Neutrophil (primary cell): Measurements from ENCODE around the gene ZFAND2A.

ENCODE experiments used
- H3K27ac ChIP-seq: fragments of 200-600 bp; sonication (generic); 2 replicates; pipeline ENCODE4 v1.5.1; 2016; ENCODE audit warnings: mild to moderate bottlenecking, moderate library complexity
- H3K27me3 ChIP-seq: fragments of 200-600 bp; sonication (generic); 2 replicates; pipeline ENCODE4 v1.6.0; 2016; ENCODE audit warnings: mild to moderate bottlenecking
- H3K36me3 ChIP-seq: fragments of 200-600 bp; sonication (generic); 2 replicates; pipeline ENCODE4 v1.5.1; 2017
- H3K4me1 ChIP-seq, 2 experiments: fragments of 200-600 bp in 1 of 2; sonication (generic) in 1 of 2; 1 replicate in 1 of 2; 2 replicates in 1 of 2; pipeline versions ENCODE4 v1.5.1 to v1.6.1; 2013 to 2016; ENCODE audit warnings: low read depth in 1 of 2, low read length in 1 of 2, mild to moderate bottlenecking in 1 of 2, moderate library complexity in 1 of 2; ENCODE audit not compliant: control insufficient read depth in 1 of 2, insufficient read depth in 1 of 2
- H3K4me3 ChIP-seq, 2 experiments: fragments of 200-600 bp in 1 of 2; sonication (generic) in 1 of 2; 1 replicate in 1 of 2; 2 replicates in 1 of 2; pipeline ENCODE4 v1.5.1; 2013 to 2016; ENCODE audit warnings: low read depth in 1 of 2, low read length in 1 of 2, mild to moderate bottlenecking in 1 of 2, moderate library complexity in 1 of 2
- H3K9me3 ChIP-seq: fragments of 200-600 bp; sonication (generic); 2 replicates; pipeline ENCODE4 v1.5.1; 2016
- CTCF ChIP-seq: fragments of 200-600 bp; sonication (generic); IDR thresholded peaks from 2 replicates; pipeline ENCODE4 v1.5.1; 2016; ENCODE audit warnings: antibody characterized with exemption

The ZFAND2A gene

GRCh38 chr7:1189986-1190772 lies 30.2 kb upstream of the ZFAND2A start:
- Histone ChIP-seq H3K4me3 (no peak overlapping the region), H3K27me3 (peaks cover 6% of the 10 kb centered on the region), H3K9me3 (no peaks in the 10 kb centered on the region), H3K4me1 (peaks cover 20 to 29% of the 10 kb centered on the region in 2 experiments), H3K36me3 (no peaks in the 10 kb centered on the region), H3K27ac (peak overlapping the region; percentile 79)
- no peak for TF ChIP-seq CTCF

- no peak for TF ChIP-seq CTCF
- Histone ChIP-seq H3K36me3 (no peaks in the 10 kb centered on the region), H3K4me3 (no peak overlapping the region), H3K27ac (peak overlapping the region; percentile 79), H3K27me3 (peaks cover 2% of the 10 kb centered on the region), H3K9me3 (no peaks in the 10 kb centered on the region), H3K4me1 (peaks cover 20 to 29% of the 10 kb centered on the region in 2 experiments)
Observed at GRCh38 chr7:1188720-1189294, 28.8 kb upstream of the ZFAND2A start.

- Histone ChIP-seq H3K9me3 (no peaks in the 10 kb centered on the region), H3K27me3 (no peaks in the 10 kb centered on the region), H3K27ac (no peak overlapping the region), H3K4me1 (peaks cover 13 to 21% of the 10 kb centered on the region in 2 experiments), H3K36me3 (no peaks in the 10 kb centered on the region), H3K4me3 (no peak overlapping the region)
- TF ChIP-seq CTCF = no peak
Observed at GRCh38 chr7:1187127-1187526, 27.1 kb upstream of the ZFAND2A start.

- no peaks in the 10 kb centered on the region for H3K9me3 ChIP-seq
- no peak for TF ChIP-seq CTCF
- H3K4me3 ChIP-seq = no peak overlapping the region
- no peaks in the 10 kb centered on the region for H3K27me3 ChIP-seq
- H3K36me3 ChIP-seq = no peaks in the 10 kb centered on the region
- no peak overlapping the region for H3K27ac ChIP-seq
- H3K4me1 ChIP-seq = peaks cover 5 to 14% of the 10 kb centered on the region in 2 experiments
Observed at GRCh38 chr7:1181640-1182039, 21.6 kb upstream of the ZFAND2A start.

GRCh38 chr7:1181031-1181430 lies 21.0 kb upstream of the ZFAND2A start:
- no peak for TF ChIP-seq CTCF

More at GRCh38 chr7:1181031-1181430, 21.0 kb upstream of the ZFAND2A start:
- Histone ChIP-seq H3K9me3 (no peaks in the 10 kb centered on the region), H3K4me3 (no peak overlapping the region), H3K36me3 (no peaks in the 10 kb centered on the region), H3K4me1 (peaks cover 11 to 20% of the 10 kb centered on the region in 2 experiments), H3K27ac (no peak overlapping the region), H3K27me3 (no peaks in the 10 kb centered on the region)
